Ovary (tissue), 9 donors: Measurements from ENCODE around the gene TBCEL. TPM values are rescaled to one million over a fixed set of nuclear protein-coding genes. Genes with fewer than 3 reads are reported as not detected.

Experiments
- DNase-seq, 5 donors: peaks; one replicate each; pipeline ENCODE4 v3.0.0-alpha.2; 2019 to 2020
- H3K27ac ChIP-seq, 2 donors: fragments of 200-600 bp; one replicate each; pipeline versions ENCODE4 v1.5.1 to v1.8.0; 2019 to 2022
- H3K27me3 ChIP-seq: fragments of 200-600 bp; one replicate; pipeline ENCODE4 v1.8.0; 2022
- H3K36me3 ChIP-seq: fragments of 200-600 bp; sonication (generic); one replicate; pipeline ENCODE4 v1.5.1; 2019
- H3K4me1 ChIP-seq: one replicate; pipeline ENCODE4 v1.8.1; 2013; ENCODE audit warnings: mild to moderate bottlenecking, moderate library complexity; ENCODE audit not compliant: insufficient read depth
- H3K4me3 ChIP-seq: fragments of 200-600 bp; sonication (generic); one replicate; pipeline ENCODE4 v1.5.1; 2017
- H3K9me3 ChIP-seq, 2 donors: fragments of 200-600 bp in 1 of 2; sonication (generic) in 1 of 2; one replicate each; pipeline versions ENCODE4 v1.5.1 to v1.8.1; 2013 to 2019; ENCODE audit warnings: mild to moderate bottlenecking in 1 of 2, moderate library complexity in 1 of 2
- EP300 ChIP-seq: sonication (generic); formaldehyde crosslinking; IDR thresholded peaks from one replicate; pipeline ENCODE4 v1.6.1; 2017; ENCODE audit warnings: antibody characterized with exemption
- POLR2A ChIP-seq: fragments of 450-650 bp; IDR thresholded peaks from one replicate; pipeline ENCODE4 v1.6.1; 2017; ENCODE audit warnings: antibody characterized with exemption, mild to moderate bottlenecking, moderate library complexity
- WGBS, 3 donors: extraction: QIAGEN DNeasy Blood & Tissue Kit in 1 of 3; methylation state at CpG; one replicate each; pipeline versions ENCODE4 v1.1.5 to v1.1.7; 2013 to 2017; 5-methylcytosine and 5-hydroxymethylcytosine counted together
- intact Hi-C, 4 donors: fragments of 100-400 bp; cut with DNase I; formaldehyde crosslinking; loops; one replicate each; pipeline versions ENCODE4 v1.11.0 to v1.15.1; 2022 to 2023
- polyA plus RNA-seq, 2 donors: library from polyadenylated mRNA; stranded (reverse); fragments of 200-250 nt in 1 of 2; fragments of 350-450 nt in 1 of 2; fragmentation: Illumina TruSeq in 1 of 2; extraction: RNeasy Lipid Tissue Mini Kit (QIAGEN cat#74804) in 1 of 2; gene quantifications; one replicate each; pipeline ENCODE4 v1.2.3, GENCODE V29; 2013 to 2014
- total RNA-seq, 7 donors: library from RNA; depleted of rRNA in 2 of 7; stranded (reverse); fragments of >200 nt in 2 of 7; fragmentation: NEBNext Ultra II Directional in 3 of 7; extraction: Animal tissue kit (Norgen Biotek cat#: 25700) in 3 of 7; gene quantifications; one replicate each; pipeline versions ENCODE4 v1.1.0 to v1.2.4, GENCODE V29; 2016 to 2023
- TF ChIP-seq, protein P1 (sequence below), 3 donors: fragments of 450-650 bp in 2 of 3; fragments of 200-600 bp in 1 of 3; IDR thresholded peaks; one replicate each; pipeline versions ENCODE4 v1.5.1 to v1.8.0; 2016 to 2022; ENCODE audit warnings: antibody characterized with exemption in 3 of 3, mild to moderate bottlenecking in 1 of 3
- donor health status: DM: no; HTN: no; CAD: no; lungs with moderate emphysema.
- donor health status: DM: no; HTN: no; CAD: no.
- donor health status: Bipolar disorder and iron deficiency.
- donor health status: DM: yes; HTN: yes; CAD: no.
- donor health status: DM: no; HTN: no; CAD: no.
- donor health status: DM: yes; HTN: yes; CAD: no.

TBCEL gene
- total and polyA plus RNA-seq, 9 donors, result 9.1 to 79.3 (median 45.8) TPM

DNA sequence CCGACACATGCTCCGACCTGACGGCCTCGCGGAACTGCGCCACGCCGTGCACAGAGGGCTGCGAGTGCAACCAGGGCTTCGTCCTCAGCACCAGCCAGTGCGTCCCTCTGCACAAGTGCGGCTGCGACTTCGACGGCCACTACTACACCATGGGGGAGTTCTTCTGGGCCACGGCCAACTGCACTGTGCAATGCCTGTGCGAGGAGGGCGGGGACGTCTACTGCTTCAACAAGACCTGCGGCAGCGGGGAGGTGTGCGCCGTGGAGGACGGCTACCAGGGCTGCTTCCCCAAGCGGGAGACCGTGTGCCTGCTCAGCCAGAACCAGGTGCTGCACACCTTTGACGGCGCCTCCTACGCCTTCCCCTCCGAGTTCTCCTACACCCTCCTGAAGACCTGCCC lies 103.9 kb downstream of the TBCEL start:
- no peak for DNase-seq
- intact Hi-C loops, result no loop called here
- no peaks in the 10 kb centered on the region for H3K27me3 ChIP-seq
- no peak overlapping the region for H3K27ac ChIP-seq
- no peaks in the 10 kb centered on the region for H3K4me1 ChIP-seq
- H3K9me3 ChIP-seq, result no peaks in the 10 kb centered on the region
- WGBS, 3 donors, result 95% methylated on average over 30 of the region's 30 CpGs
- no peaks in the 10 kb centered on the region for H3K36me3 ChIP-seq
- no peak overlapping the region for H3K4me3 ChIP-seq
- no peak for TF ChIP-seq POLR2A
- no peak for TF ChIP-seq EP300
- TF ChIP-seq, protein P1, sequence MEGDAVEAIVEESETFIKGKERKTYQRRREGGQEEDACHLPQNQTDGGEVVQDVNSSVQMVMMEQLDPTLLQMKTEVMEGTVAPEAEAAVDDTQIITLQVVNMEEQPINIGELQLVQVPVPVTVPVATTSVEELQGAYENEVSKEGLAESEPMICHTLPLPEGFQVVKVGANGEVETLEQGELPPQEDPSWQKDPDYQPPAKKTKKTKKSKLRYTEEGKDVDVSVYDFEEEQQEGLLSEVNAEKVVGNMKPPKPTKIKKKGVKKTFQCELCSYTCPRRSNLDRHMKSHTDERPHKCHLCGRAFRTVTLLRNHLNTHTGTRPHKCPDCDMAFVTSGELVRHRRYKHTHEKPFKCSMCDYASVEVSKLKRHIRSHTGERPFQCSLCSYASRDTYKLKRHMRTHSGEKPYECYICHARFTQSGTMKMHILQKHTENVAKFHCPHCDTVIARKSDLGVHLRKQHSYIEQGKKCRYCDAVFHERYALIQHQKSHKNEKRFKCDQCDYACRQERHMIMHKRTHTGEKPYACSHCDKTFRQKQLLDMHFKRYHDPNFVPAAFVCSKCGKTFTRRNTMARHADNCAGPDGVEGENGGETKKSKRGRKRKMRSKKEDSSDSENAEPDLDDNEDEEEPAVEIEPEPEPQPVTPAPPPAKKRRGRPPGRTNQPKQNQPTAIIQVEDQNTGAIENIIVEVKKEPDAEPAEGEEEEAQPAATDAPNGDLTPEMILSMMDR (IDR thresholded peaks at IDR 0.05), result no peak

DNA sequence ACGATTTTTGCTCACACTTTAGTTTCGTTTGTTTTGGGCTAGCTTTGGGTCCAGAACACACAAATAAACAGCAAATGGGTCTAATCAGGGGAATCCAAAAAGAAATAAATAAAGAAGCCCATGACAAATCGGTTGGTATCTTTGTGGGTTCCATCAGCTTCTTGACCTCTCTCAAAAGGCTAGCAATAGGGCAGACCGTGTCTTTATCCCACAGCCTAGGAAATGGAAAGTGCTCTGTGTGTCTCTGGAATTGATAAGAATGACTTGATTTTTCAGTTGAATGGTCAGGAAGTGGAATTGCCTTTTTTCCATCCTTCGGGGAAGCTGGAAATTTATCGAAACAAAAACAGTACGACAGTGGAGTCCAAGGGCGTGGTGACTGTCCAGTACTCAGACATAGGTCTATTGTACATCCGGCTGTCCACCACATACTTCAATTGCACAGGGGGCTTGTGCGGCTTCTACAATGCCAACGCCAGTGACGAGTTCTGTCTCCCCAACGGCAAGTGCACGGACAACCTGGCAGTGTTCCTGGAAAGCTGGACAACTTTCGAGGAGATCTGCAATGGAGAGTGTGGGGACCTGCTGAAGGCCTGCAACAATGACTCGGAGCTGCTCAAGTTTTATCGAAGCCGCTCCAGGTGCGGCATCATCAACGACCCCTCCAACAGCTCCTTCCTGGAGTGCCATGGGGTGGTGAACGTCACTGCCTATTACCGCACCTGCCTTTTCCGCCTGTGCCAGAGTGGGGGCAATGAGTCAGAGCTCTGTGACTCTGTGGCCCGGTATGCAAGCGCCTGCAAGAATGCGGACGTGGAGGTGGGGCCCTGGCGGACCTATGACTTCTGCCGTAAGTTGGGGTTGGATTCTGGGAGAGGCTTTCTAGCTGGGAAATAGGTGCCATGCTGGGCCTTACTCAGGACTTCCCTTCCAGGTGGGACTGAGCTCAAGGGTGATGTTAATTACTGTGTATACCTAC lies 105.7 kb downstream of the TBCEL start:
- TF ChIP-seq EP300 (no peak), POLR2A (no peak)
- TF ChIP-seq, protein P1 (IDR thresholded peaks at IDR 0.05), result no peak
- DNase-seq, result no peak
- Histone ChIP-seq H3K4me3 (no peak overlapping the region), H3K4me1 (no peaks in the 10 kb centered on the region), H3K9me3 (no peaks in the 10 kb centered on the region), H3K36me3 (no peaks in the 10 kb centered on the region), H3K27me3 (no peaks in the 10 kb centered on the region), H3K27ac (no peak overlapping the region)
- intact Hi-C loops, result no loop called here
- WGBS, 3 donors, result 94 to 96% (median 95%) methylated on average over 29 of the region's 29 CpGs

DNA sequence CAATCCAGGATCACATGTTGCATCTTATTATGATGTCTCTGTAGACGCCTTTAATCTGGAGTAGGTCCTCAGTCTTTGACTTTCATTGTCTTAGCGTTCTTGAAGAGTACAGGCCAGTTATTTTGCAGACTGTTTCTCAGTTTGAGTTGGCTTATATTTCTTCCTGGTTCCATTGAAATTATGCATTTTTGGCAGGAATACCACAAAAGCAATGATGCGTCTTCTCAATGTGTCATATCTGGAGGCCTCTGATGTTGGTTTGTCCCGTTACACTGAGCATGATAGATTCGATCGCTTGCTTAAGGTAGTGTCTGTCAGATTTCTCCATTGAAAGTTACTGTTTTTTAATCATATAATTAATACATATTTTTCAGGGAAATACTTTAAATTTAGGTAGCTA lies 107.8 kb downstream of the TBCEL start:
- intact Hi-C loops, result no loop called here
- DNase-seq, result no peak
- Histone ChIP-seq H3K4me3 (no peak overlapping the region), H3K4me1 (no peaks in the 10 kb centered on the region), H3K36me3 (no peaks in the 10 kb centered on the region), H3K9me3 (no peaks in the 10 kb centered on the region), H3K27me3 (no peaks in the 10 kb centered on the region), H3K27ac (no peak overlapping the region)
- no peak for TF ChIP-seq EP300
- TF ChIP-seq, protein P1 (IDR thresholded peaks at IDR 0.05), result no peak
- TF ChIP-seq POLR2A, result no peak
- 86 to 89% (median 88%) methylated on average over 6 of the region's 6 CpGs for WGBS, 3 donors

DNA sequence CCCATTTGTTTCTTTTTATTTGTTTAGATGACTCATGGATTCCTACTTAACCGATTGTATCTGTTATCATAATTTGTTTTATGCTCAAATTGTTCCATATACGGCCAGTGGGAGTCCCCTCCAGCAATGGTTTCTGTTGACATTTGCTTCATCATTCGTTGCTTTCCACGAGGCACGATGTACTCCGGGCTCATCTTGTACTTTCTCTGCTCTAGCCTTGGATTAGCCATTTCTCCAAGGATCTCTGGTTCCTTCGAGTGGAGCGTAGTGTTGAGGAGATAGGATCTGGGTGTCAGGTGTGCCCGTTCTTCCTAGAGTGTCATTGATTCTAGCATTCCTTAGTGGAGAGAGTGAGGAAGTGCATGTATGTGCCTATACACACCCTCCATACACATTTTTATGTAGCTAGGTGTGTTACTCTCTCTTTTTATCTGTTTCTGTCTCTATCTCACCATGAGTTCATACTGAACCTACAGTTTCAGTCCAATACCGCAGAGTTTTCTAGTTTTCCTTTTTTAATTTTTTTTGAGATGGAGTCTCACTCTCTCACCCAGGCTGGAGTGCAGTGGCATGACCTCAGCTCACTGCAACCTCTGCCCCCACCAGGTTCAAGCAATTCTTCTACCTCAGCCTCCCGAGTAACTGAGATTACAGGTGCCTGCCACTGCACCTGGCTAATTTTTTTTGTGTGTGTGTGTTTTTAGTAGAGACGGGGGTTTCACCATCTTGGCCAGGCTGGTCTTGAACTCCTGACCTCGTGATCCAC lies 108.5 kb downstream of the TBCEL start:
- Histone ChIP-seq H3K4me3 (no peak overlapping the region), H3K27ac (no peak overlapping the region), H3K4me1 (no peaks in the 10 kb centered on the region), H3K36me3 (no peaks in the 10 kb centered on the region), H3K9me3 (no peaks in the 10 kb centered on the region), H3K27me3 (no peaks in the 10 kb centered on the region)
- no peak for DNase-seq
- intact Hi-C loops, result no loop called here
- TF ChIP-seq EP300 (no peak), POLR2A (no peak)
- TF ChIP-seq, protein P1 (IDR thresholded peaks at IDR 0.05), result no peak
- WGBS, 3 donors, result 74 to 81% (median 80%) methylated on average over 13 of the region's 13 CpGs
